GM18861 (cell line): ENCODE measurements around the gene TK1.
A peak's percentile ranks its signal among the peaks of the same experiment; 100 is the strongest.
"Not testable (repeated sequence)": the region's sequence is repeated elsewhere in the genome, so short reads cannot be mapped to it uniquely, and the experiment has no call there.

Experiments used
- ATAC-seq: cut with Tn5 transposase; IDR thresholded peaks from one replicate; pipeline ENCODE4 v1.9.1; 2021; ENCODE audit not compliant: unreplicated experiment

TK1 gene, protein sequence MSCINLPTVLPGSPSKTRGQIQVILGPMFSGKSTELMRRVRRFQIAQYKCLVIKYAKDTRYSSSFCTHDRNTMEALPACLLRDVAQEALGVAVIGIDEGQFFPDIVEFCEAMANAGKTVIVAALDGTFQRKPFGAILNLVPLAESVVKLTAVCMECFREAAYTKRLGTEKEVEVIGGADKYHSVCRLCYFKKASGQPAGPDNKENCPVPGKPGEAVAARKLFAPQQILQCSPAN

DNA sequence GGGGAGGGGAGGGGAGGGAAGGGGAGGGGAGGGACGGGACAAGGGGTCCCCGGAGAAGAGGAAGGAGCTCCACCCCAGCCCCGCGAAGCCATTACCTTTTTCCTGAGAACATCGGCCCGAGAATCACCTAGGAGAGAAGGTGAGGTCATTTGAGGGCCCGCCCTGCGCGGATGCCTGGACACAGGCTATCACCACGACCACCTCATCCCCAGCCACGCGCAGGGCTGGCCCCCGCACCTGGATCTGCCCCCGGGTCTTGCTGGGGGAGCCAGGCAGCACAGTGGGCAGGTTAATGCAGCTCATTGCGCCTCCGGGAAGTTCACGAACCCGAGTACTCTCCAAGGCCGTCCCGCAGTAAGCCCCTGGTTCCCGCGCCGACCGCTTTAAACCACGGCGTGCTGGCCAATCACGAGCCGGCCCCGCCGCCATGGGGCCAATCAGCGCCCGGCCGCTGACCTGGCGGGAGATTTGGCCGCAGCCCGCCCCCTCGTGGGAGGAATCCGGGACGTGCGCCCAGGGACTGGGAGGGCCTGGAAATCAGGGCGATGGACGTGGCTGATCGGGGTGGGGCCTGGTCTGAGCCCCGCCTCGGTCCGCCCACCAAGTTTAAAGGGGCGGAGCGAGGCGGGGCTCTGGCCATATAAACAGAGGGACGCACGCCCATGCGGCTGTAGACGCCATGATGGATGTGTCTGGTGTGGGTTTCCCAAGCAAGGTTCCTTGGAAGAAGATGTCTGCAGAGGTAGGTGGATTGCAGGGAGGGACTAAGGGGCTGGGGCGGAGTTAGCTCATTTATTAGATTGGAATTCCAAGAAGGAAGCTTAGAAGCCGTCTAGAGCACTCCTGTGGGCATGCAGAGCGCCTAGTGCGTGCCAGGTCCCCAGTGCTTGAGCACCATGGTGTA is at the start of gene TK1, which contains the start of gene AFMID:
Gene TK1 (minus strand): TSS at position 361 of the 904 bp plus-strand sequence. CDS start 58 bp downstream, at position 303.
Gene AFMID (plus strand): TSS at position 671 of the 904 bp plus-strand sequence. CDS start 9 bp downstream, at position 680.
- ATAC-seq = peak; percentile 81

- ATAC-seq = no peak
These were observed 49.0 kb upstream of the TK1 start for GRCh38 chr17:78235885-78236284.

- ATAC-seq = not testable (repeated sequence)
These were observed 48.2 kb upstream of the TK1 start for GRCh38 chr17:78235022-78235421.

- no peak for ATAC-seq
These were observed 47.5 kb upstream of the TK1 start for GRCh38 chr17:78234261-78234865.

GRCh38 chr17:78233678-78234077 is 46.8 kb upstream of the TK1 start:
- no peak for ATAC-seq

DNA sequence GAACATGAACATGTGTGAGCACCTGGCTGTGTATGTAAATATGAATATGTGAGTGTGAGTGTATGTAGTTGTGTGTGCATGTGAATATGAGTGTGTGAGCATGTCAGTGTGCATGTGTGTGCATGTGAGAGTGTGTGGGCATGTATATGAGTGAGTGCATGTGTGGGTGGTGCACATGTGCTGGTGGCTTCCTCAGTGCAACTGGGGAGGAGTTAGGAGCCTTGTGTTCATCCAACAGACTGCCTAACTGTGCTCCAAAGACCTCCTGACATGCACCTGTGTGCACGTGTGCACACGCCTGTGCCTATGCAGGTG is 46.0 kb upstream of the TK1 start:
- ATAC-seq = no peak

DNA sequence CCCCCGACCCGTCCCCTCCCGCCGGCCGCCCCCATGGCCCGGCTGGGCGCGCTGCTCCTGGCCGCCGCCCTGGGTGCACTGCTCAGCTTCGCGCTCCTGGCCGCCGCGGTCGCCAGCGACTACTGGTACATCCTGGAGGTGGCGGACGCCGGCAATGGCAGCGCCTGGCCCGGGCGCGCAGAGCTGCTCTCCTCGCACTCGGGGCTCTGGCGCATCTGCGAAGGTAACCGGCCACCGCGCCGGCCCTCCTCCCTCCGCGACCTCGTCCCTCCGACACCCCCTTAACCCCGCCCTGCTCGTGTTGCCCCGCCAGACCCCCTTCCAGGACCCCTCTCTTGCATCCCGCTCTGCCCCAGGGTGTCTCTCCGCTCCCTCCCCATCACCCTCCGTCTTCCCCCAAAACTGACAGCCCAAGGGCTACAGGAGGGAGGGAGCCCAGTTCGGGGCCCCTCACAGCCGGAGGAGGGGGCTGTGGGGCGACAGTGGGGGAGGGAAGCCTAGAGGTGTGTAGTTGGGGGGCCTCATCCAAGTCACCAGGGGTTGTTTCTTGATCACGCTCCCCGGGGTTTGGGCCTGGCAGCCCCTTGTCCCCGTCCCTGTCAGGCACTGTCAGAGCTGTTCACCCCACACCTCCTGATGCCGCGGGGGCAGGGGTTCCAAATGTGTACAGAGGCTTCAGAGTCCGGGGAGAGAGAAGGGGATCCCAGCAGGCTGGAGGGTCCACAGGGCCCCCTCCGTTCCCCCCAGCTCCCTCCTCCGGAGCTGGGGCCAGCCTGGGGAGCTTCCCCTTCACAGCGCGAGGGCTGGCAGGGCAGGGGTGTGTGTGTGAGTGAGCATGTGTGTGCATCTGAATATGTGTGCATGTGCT is 45.4 kb upstream of the TK1 start:
- ATAC-seq = no peak

DNA sequence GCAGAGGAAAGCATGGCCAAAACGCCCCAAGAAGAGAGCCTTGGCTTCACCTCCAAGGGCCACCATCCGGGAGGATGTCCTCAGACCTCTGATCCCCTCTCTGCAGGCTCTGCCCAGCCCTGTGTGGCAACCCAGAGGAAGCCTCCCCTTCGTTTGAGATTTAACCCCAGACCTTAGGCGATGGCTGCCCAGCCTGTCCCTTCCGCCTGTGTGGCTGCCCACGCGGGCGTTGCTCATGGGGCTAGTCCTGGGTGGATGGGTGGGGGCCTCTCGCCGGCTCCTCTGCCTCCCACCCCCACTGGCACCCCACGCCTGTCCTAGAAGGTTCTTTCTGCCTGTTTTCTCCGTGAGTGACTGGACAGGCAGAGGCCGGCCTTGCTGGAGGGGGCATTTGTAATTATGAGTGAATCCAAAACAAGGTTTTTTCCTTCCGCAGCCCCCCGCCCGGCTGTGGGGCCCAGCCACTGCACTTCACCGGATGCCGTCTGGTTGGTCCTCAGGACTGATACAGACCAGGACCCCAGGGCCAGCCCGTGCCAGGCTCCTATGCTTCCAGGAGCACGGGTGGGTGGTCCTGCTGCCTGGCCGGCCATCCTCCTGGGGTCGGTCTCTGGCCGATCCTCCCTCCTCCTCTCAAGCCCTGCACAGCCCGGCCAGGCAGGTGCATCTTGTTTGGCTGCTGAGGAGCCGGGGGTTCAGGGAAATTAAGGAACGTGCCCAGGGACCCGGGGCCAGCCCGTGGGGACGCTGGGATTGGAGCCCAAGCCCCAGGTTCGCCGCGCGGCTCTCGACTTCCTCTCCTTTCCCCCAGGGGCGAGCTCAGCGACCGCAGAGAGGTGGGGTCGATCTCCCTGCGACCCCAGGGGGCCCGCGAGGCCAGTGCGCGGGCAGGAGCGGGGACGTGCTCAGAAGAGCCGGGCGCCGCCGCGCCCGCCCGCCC is 44.4 kb upstream of the TK1 start, which contains the start of gene TMEM235:
Gene TMEM235 (plus strand): TSS at position 636 of the 940 bp plus-strand sequence. CDS start 393 bp downstream, outside the sequence.
- no peak for ATAC-seq

DNA sequence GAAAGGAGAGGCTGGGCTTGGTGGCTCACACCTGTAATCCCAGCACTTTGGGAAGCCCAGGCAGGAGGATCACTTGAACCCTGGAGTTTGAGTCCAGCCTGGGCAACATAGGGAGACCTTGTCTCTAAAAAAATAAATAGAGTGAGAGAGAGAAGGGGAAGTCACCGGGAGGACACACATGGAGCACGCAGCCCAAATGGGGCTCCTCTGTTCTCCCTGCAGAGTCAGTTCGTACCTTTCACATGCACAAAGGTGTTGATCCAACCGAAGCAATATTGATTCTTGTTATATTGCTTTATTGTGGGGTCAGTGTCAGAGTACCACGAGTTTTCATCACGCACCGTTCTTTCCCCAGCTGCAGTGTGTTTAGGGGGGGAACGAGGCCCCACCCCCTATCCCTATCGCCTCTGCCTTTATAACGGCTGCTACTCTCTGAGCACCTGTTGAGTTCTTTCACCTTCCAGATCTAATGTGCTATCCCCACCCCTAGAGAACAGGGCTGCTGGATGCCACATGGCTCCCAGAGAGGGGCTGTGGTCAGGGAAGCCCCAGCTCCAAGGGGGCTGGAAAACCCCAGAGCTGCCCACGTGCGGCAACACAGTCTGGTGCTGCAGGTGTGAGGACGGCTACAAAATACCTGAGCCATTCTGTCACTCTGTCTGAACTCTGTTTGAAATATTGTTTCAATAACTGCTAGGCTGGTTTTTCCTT is 43.6 kb upstream of the TK1 start:
- ATAC-seq = no peak

DNA sequence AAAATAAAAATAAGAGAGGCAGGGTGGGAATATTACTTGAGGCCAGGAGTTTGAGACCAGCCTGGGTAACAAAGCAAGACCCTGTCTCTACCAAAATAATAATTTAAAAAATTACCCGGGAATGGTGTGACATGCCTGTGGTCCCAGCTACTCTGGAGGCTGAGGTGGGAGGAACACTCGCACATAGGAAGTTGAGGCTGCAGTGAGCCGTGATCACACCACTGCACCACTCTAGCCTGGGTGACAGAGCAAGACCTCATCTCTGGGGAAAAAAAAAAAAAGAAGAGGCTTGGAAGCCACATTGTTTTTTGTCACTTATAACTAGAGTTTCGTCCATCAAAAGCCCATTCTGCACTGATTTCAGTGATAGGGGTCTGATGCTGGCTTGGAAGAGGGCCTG is 41.3 kb upstream of the TK1 start:
- ATAC-seq = no peak

DNA sequence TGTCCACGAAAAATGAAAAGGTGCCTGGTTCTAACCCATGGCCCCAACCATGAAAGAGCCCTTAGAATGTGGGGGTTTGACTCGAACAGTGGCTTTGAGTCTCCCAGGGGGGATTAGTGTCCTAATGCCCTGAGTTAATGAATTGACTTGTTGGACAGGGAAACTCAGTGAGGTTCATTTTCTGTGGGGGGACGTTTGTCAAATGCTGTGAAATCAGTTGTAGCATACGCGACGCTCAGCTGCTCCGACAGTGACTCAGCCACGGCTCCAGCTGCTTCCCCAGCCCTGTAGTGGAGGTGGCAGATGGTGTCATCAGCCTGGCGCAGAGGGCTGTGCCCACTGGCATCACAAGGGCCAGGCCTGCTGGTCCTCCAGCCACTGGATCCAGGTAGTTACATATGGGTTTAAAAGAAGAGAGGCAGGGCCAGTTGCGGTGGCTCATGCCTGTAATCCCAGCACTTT is 40.6 kb upstream of the TK1 start:
- ATAC-seq = no peak

- no peak for ATAC-seq
These were observed 40.1 kb upstream of the TK1 start for GRCh38 chr17:78226759-78227454.

- ATAC-seq = no peak
These were observed 39.4 kb upstream of the TK1 start for GRCh38 chr17:78226055-78226758.

DNA sequence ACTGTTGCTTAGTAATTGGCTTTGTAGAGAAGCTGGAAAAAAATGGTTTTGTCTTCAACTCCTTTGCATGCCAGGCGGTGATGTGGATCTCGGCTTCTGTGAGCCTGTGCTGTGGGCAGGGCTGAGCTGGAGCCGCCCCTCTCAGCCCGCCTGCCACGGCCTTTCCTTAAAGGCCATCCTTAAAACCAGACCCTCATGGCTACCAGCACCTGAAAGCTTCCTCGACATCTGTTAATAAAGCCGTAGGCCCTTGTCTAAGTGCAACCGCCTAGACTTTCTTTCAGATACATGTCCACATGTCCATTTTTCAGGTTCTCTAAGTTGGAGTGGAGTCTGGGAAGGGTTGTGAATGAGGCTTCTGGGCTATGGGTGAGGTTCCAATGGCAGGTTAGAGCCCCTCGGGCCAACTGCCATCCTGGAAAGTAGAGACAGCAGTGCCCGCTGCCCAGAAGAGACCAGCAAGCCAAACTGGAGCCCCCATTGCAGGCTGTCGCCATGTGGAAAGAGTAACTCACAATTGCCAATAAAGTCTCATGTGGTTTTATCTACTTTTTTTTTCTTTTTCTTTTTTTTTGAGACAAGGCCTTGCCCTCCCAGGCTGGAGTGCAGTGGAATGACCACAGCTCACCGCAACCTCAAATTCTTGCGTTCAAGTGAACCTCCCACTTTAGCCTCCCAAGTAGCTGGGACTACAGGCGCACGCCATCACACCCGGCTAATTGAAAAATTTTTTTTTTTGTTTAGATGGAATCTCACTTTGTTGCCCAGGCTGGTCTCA is 38.4 kb upstream of the TK1 start:
- no peak for ATAC-seq

DNA sequence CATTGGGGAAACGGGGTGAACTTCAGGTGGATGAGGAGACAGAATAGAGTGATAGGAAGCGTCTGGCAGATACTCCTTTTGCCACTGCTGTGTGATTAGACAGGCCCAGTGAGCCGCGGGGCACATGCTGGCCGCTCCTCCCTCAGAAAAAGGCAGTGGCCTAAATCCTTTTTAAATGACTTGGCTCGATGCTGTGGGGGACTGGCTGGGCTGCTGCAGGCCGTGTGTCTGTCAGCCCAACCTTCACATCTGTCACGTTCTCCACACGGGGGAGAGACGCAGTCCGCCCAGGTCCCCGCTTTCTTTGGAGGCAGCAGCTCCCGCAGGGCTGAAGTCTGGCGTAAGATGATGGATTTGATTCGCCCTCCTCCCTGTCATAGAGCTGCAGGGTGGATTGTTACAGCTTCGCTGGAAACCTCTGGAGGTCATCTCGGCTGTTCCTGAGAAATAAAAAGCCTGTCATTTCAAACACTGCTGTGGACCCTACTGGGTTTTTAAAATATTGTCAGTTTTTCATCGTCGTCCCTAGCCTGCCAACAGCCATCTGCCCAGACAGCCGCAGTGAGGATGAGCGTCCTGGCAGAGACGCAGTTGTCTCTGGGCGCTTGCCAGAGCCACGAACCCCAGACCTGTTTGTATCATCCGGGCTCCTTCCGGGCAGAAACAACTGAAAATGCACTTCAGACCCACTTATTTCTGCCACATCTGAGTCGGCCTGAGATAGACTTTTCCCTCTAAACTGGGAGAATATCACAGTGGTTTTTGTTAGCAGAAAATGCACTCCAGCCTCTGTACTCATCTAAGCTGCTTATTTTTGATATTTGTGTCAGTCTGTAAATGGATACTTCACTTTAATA is 37.6 kb upstream of the TK1 start:
- no peak for ATAC-seq

GRCh38 chr17:78223765-78224164 is 36.9 kb upstream of the TK1 start:
- no peak for ATAC-seq
